GM18861 (cell line): ENCODE data around the gene B3GNT7.

Experiments used
- ATAC-seq: cut with Tn5 transposase; IDR thresholded peaks from one replicate; pipeline ENCODE4 v1.9.1; 2021; ENCODE audit not compliant: unreplicated experiment

B3GNT7 gene

GRCh38 chr2:231383416-231384108 lies 11.9 kb upstream of the B3GNT7 start:
- no peak for ATAC-seq

- no peak for ATAC-seq
These were observed 11.4 kb upstream of the B3GNT7 start for GRCh38 chr2:231384109-231384435.

- ATAC-seq = no peak
These were observed 10.5 kb upstream of the B3GNT7 start for GRCh38 chr2:231384970-231385369.

GRCh38 chr2:231385429-231385828 lies 10.1 kb upstream of the B3GNT7 start:
- no peak for ATAC-seq

- ATAC-seq = no peak
These were observed 9.1 kb upstream of the B3GNT7 start for GRCh38 chr2:231386446-231386845.

GRCh38 chr2:231387904-231388724 lies 7.4 kb upstream of the B3GNT7 start:
- ATAC-seq = no peak

DNA sequence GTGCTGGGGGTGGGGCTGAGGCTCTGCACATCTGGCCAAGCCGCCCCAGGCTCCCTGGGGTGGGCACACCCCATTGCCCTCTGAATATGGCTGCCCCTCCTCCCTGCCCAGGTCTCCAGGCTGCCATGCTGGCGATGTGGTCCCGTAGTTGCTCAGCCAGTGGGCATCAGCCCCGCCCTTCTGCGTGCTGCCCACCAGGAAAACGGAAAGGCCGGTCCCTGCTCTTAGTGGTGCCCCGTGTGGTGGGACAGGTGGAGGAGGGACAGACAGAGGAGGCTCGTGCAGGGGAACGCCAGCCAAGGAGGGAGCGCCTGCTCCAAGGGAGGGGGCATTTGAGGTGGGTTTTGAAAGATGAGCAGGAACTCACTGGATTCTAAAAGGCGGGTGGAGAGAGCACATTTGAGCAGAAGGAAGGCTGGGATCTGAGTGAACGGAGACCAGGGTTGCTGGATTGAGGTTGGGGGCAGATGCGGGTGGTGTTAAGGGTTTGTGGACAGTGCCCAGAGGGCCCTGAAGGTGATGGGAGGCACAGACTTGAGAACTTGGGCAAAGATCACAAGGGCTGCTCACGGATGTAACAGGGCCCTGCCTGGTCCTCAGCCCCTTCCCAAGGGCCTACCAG lies 6.7 kb upstream of the B3GNT7 start:
- no peak for ATAC-seq

GRCh38 chr2:231390667-231391066 lies 4.8 kb upstream of the B3GNT7 start:
- ATAC-seq = no peak

- no peak for ATAC-seq
These were observed 3.5 kb upstream of the B3GNT7 start for GRCh38 chr2:231391981-231392380.

DNA sequence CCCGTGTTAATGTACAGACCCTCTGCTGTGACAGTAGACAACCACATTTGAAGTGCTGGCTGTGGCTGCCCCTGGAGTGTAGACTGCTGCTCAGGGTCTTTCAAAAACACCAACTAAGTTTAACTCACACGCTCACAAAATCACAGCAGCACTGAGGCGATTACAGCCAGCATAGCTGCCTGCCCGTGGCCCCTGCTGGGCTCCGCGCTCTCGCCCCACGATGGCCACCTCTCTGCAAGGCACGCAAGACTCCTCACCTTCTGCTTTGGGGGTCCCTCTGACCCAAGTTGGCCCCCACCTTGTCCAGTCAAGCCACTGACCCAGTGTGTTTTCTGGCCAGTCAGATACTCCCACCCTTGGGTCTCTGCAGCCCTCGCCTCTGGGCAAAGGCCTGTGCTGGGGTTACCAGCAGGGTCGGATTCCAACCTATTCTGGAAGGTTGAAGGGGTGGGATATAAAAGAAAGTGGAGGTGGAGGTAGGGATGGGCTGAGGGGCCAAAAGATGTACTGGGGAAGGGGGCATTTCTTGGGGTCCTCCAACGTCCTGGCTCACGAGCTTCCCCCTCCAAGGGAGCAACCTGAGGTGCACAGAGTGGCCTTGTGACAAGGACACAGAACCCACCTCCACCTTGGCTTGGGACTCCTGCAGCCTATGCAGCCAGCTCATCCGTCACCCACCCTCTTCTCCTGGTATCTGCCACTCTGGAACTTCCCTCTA lies 2.9 kb upstream of the B3GNT7 start:
- no peak for ATAC-seq

GRCh38 chr2:231393149-231394131 lies 2.1 kb upstream of the B3GNT7 start:
- peak; percentile 28 for ATAC-seq

- ATAC-seq = peak; percentile 58
These were observed 1.0 kb upstream of the B3GNT7 start for GRCh38 chr2:231394211-231395141.

DNA sequence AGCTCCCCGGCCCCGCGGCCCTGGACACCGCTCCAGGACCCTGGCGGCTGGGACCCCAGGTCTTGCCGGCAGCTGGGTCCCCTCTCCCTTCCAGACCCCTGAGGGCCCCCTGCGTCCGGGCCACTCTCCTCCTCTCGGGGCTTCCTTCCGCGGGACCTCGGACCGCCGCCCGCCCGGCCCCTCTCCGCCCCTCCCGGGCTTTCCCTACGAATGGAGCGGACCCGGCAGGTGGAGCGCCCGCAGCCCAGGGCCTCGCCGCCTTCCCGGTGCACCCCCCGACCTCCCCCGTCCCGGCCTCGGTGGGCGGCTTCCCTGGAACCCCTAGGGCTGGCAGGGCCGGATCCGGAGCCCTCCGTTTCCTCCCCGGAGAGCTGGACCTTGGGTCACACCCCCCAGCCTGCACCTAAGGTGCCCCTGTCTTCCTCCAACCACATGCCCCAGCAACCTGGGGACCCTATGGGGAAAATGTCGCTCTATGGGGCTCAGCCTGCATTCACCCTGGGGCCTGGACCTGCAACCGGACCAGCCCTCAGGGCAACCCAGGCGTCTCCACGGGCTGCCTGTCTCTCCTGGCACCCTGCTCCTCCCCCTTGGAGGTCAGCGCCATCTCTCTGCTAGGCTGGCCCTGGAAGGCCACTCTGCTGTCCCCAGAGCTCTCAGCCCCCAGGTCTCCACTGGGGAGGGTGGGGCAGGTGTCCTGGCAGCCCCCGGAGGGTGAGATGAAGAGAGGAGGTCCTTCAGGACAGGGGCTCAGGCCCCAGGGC lies 730 bp downstream of the B3GNT7 start:
- no peak for ATAC-seq

- no peak for ATAC-seq
These were observed 1.8 kb downstream of the B3GNT7 start for GRCh38 chr2:231397011-231397927.

DNA sequence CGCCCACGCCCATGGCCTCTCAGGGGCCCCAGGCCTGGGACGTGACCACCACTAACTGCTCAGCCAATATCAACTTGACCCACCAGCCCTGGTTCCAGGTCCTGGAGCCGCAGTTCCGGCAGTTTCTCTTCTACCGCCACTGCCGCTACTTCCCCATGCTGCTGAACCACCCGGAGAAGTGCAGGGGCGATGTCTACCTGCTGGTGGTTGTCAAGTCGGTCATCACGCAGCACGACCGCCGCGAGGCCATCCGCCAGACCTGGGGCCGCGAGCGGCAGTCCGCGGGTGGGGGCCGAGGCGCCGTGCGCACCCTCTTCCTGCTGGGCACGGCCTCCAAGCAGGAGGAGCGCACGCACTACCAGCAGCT lies 2.4 kb downstream of the B3GNT7 start:
- ATAC-seq = no peak

DNA sequence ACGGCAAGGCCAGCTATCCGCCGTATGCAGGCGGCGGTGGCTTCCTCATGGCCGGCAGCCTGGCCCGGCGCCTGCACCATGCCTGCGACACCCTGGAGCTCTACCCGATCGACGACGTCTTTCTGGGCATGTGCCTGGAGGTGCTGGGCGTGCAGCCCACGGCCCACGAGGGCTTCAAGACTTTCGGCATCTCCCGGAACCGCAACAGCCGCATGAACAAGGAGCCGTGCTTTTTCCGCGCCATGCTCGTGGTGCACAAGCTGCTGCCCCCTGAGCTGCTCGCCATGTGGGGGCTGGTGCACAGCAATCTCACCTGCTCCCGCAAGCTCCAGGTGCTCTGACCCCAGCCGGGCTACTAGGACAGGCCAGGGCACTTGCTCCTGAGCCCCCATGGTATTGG lies 3.1 kb downstream of the B3GNT7 start:
- ATAC-seq = no peak

- no peak for ATAC-seq
These were observed 3.7 kb downstream of the B3GNT7 start for GRCh38 chr2:231399046-231399852.
